CD4-positive, alpha-beta memory T cell (primary cell): Measurements from ENCODE around the gene DNAH3. TPM values are rescaled to one million over a fixed set of nuclear protein-coding genes. Genes with fewer than 3 reads are reported as not detected.

ENCODE experiments used
- CTCF ChIA-PET: fragments of 350-600 bp; sonication (Branson Sonifier 250); formaldehyde crosslinking; loops from one replicate; lab custom pipeline; 2021; ENCODE audit warnings: inconsistent platforms; ENCODE audit not compliant: partially characterized antibody; lab: Charles Lee
- POLR2A ChIA-PET: fragments of 350-600 bp; sonication (Branson Sonifier 250); formaldehyde crosslinking; loops from one replicate; lab custom pipeline; 2021; ENCODE audit not compliant: partially characterized antibody; lab: Charles Lee
- DNase-seq, 5 donors: peaks; one replicate each; pipeline versions ENCODE4 v3.0.0 to v3.0.0-alpha.2; 2020 to 2022; ENCODE audit warnings: mixed read lengths in 1 of 5
- H3K27ac ChIP-seq: one replicate; pipeline ENCODE4 v1.7.0; 2013; ENCODE audit warnings: low read depth, low read length
- H3K27me3 ChIP-seq: 2 replicates; pipeline ENCODE4 v1.7.0; 2013; ENCODE audit warnings: mild to moderate bottlenecking, low read length, moderate library complexity; ENCODE audit not compliant: insufficient read depth
- H3K36me3 ChIP-seq: 2 replicates; pipeline ENCODE4 v1.7.0; 2013; ENCODE audit warnings: mild to moderate bottlenecking, low read length, moderate library complexity; ENCODE audit not compliant: insufficient read depth
- H3K4me1 ChIP-seq: 2 replicates; pipeline ENCODE4 v1.7.0; 2013; ENCODE audit warnings: mild to moderate bottlenecking, low read length, moderate library complexity; ENCODE audit not compliant: insufficient read depth
- H3K4me3 ChIP-seq, 2 donors: one replicate each; pipeline ENCODE4 v1.7.0; 2013; ENCODE audit warnings: low read length in 2 of 2, mild to moderate bottlenecking in 1 of 2
- H3K9me3 ChIP-seq, 2 donors: one replicate each; pipeline ENCODE4 v1.7.0; 2013; ENCODE audit warnings: low read length in 2 of 2, control low read depth in 1 of 2; ENCODE audit not compliant: control insufficient read depth in 1 of 2
- H3K27ac Mint-ChIP-seq, 7 donors: one replicate each; pipeline ENCODE4 v1.8.0; 2020 to 2021; ENCODE audit warnings: mixed read lengths in 7 of 7, mild to moderate bottlenecking in 6 of 7, inconsistent platforms in 3 of 7, moderate library complexity in 3 of 7
- H3K27me3 Mint-ChIP-seq, 2 donors: one replicate each; pipeline ENCODE4 v1.8.0; 2020 to 2021; ENCODE audit warnings: mixed read lengths in 2 of 2
- H3K36me3 Mint-ChIP-seq, 2 donors: one replicate each; pipeline ENCODE4 v1.8.0; 2020 to 2021; ENCODE audit warnings: mixed read lengths in 2 of 2, inconsistent platforms in 1 of 2, mild to moderate bottlenecking in 1 of 2
- H3K4me1 Mint-ChIP-seq, 4 donors: one replicate each; pipeline ENCODE4 v1.8.0; 2020 to 2021; ENCODE audit warnings: mixed read lengths in 4 of 4, mild to moderate bottlenecking in 1 of 4
- H3K4me3 Mint-ChIP-seq, 8 donors: one replicate each; pipeline ENCODE4 v1.8.0; 2020 to 2021; ENCODE audit warnings: mixed read lengths in 8 of 8, mild to moderate bottlenecking in 7 of 8, moderate library complexity in 6 of 8, inconsistent platforms in 3 of 8
- H3K9me3 Mint-ChIP-seq, 8 donors: one replicate each; pipeline ENCODE4 v1.8.0; 2020 to 2021; ENCODE audit warnings: mixed read lengths in 8 of 8, mild to moderate bottlenecking in 5 of 8, inconsistent platforms in 3 of 8, moderate library complexity in 1 of 8
- intact Hi-C: fragments of 100-400 bp; cut with micrococcal nuclease; formaldehyde crosslinking; loops from one replicate; pipeline ENCODE4 v1.15.1; 2023
- polyA plus RNA-seq, 2 donors: library from polyadenylated mRNA; unstranded; fragments of 300-500 nt; fragmentation: Illumina TruSeq; gene quantifications; one replicate each; pipeline ENCODE4 v1.2.3, GENCODE V29; 2021
- total RNA-seq, 2 experiments: library from RNA; stranded (reverse); gene quantifications; one replicate each; pipeline ENCODE4 v1.2.3, GENCODE V29; 2021

The DNAH3 gene
- total and polyA plus RNA-seq, 4 experiments from 2014 or later, result not detected

GRCh38 chr16:21033704-21034103 lies 116.9 kb downstream of the DNAH3 start:
- no peaks in the 10 kb centered on the region for H3K4me1 Mint-ChIP-seq
- H3K27me3 Mint-ChIP-seq, result peaks cover 3 to 5% of the 10 kb centered on the region in 2 donors
- Histone ChIP-seq H3K9me3 (no peaks in the 10 kb centered on the region), H3K27me3 (no peaks in the 10 kb centered on the region), H3K4me1 (no peaks in the 10 kb centered on the region), H3K4me3 (no peak overlapping the region), H3K36me3 (no peaks in the 10 kb centered on the region), H3K27ac (no peak overlapping the region)
- no peaks in the 10 kb centered on the region for H3K9me3 Mint-ChIP-seq
- H3K36me3 Mint-ChIP-seq, result no peaks in the 10 kb centered on the region
- no peak overlapping the region for H3K27ac Mint-ChIP-seq
- ChIA-PET CTCF (no interaction called here), POLR2A (no interaction called here)
- intact Hi-C loops, result no loop called here
- no peak for DNase-seq
- H3K4me3 Mint-ChIP-seq, result no peak overlapping the region

GRCh38 chr16:21033264-21033663 lies 117.4 kb downstream of the DNAH3 start:
- no peaks in the 10 kb centered on the region for H3K4me1 ChIP-seq
- H3K27ac ChIP-seq, result no peak overlapping the region
- H3K27me3 ChIP-seq, result no peaks in the 10 kb centered on the region
- Mint-ChIP-seq H3K4me1 (no peaks in the 10 kb centered on the region), H3K27ac (no peak overlapping the region), H3K9me3 (no peaks in the 10 kb centered on the region), H3K4me3 (no peak overlapping the region), H3K27me3 (peaks cover 3 to 5% of the 10 kb centered on the region in 2 donors), H3K36me3 (no peaks in the 10 kb centered on the region)
- CTCF ChIA-PET, result no interaction called here
- no peaks in the 10 kb centered on the region for H3K36me3 ChIP-seq
- no peak overlapping the region for H3K4me3 ChIP-seq
- no peaks in the 10 kb centered on the region for H3K9me3 ChIP-seq
- intact Hi-C loops, result no loop called here
- DNase-seq, result no peak
- POLR2A ChIA-PET, result no interaction called here

DNA sequence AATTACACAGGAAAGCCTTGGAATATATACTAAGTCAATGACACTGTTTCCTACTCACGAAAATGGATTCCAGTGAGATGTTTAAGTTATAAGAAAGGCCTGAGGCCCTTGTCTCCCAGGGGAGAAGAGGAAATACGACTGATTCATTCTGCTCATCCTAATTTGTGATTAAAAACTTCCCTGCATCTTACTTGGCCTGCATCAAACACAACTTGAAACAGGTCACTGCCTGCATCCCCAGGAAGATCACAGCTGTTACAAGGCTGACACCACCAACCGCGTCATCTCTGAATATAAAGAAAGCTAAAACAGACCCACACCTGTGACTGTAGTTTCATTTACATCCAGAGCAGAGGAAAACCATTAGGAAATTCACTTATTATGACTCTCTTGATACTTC lies 121.9 kb downstream of the DNAH3 start:
- POLR2A ChIA-PET, result no interaction called here
- H3K4me1 ChIP-seq, result peaks cover 9% of the 10 kb centered on the region

DNA sequence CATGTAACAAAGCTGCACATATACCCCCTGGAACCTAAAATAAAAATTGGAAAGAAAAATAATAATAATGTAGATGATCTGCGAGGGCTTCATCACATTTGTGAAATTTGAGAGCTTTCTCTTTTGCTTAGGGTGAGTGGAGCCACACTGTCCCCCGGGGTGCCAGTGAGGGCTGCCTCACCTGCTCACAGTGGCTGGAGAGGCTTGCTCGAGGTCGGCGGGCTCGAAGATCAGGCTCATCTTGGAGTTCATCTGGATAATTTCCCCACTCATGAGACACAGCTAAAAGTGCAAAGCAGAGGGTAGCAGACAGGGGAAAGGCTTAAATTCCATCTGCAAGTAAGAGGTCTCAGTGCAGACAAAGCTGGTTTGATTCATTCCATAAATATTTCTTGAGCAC lies 123.8 kb downstream of the DNAH3 start:
- CTCF ChIA-PET, result no interaction called here
- Mint-ChIP-seq H3K9me3 (no peaks in the 10 kb centered on the region), H3K36me3 (no peaks in the 10 kb centered on the region), H3K27ac (no peak overlapping the region), H3K4me1 (peaks cover 5 to 16% (median 12%) of the 10 kb centered on the region in 4 donors), H3K27me3 (peaks cover 3 to 5% of the 10 kb centered on the region in 2 donors), H3K4me3 (no peak overlapping the region)
- no peak for DNase-seq
- H3K4me1 ChIP-seq, result peaks cover 16% of the 10 kb centered on the region
- no peak overlapping the region for H3K4me3 ChIP-seq
- H3K27ac ChIP-seq, result no peak overlapping the region
- POLR2A ChIA-PET, result no interaction called here
- H3K27me3 ChIP-seq, result no peaks in the 10 kb centered on the region
- no peaks in the 10 kb centered on the region for H3K9me3 ChIP-seq
- no peaks in the 10 kb centered on the region for H3K36me3 ChIP-seq
- intact Hi-C loops, result no loop called here

More for the DNA sequence above, 121.9 kb downstream of the DNAH3 start:
- Mint-ChIP-seq H3K27me3 (peaks cover 3 to 5% of the 10 kb centered on the region in 2 donors), H3K36me3 (no peaks in the 10 kb centered on the region), H3K4me1 (peaks cover 3 to 8% (median 5%) of the 10 kb centered on the region in 4 donors), H3K9me3 (no peaks in the 10 kb centered on the region), H3K4me3 (no peak overlapping the region), H3K27ac (no peak overlapping the region)
- H3K27ac ChIP-seq, result no peak overlapping the region
- no peaks in the 10 kb centered on the region for H3K36me3 ChIP-seq
- intact Hi-C loops, result no loop called here
- H3K27me3 ChIP-seq, result no peaks in the 10 kb centered on the region
- CTCF ChIA-PET, result no interaction called here
- H3K9me3 ChIP-seq, result no peaks in the 10 kb centered on the region
- no peak for DNase-seq
- H3K4me3 ChIP-seq, result no peak overlapping the region

DNA sequence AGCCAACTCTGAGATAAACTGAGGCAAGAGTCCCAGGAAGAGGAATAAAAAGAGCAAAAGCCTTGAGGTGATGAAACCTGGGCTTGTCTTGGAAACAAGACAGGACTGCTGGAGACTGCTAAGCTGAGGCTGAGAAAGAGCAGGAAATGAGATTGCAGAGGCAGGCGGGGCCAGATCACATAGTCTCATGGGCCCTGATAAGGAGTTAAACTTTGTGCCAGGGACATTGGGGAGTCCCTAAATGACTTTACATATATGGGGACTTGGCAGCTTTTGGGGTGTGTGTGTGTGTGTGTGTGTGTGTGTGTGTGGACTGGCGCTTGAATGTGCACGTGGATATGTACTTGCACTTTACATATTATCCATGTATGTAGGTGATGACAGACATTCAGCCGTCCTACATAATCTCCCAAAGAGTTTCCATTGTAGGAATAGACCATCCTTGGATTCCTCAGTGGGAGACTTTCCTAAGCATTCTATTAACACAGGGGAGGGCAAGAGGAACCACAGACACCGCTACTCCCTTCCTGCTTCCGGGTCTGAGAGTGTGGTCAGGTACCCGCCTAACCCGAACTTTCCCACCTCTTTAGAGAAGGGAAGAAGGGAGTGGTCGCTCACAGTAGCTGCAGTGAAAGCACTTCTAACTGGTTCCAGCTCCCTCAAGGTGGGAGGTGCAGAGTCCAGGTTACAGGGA lies 127.0 kb downstream of the DNAH3 start:
- CTCF ChIA-PET, result no interaction called here
- H3K9me3 Mint-ChIP-seq, result no peaks in the 10 kb centered on the region
- Histone ChIP-seq H3K4me3 (no peak overlapping the region), H3K9me3 (no peaks in the 10 kb centered on the region), H3K4me1 (peaks cover 16% of the 10 kb centered on the region), H3K27ac (no peak overlapping the region), H3K27me3 (no peaks in the 10 kb centered on the region), H3K36me3 (no peaks in the 10 kb centered on the region)
- H3K27ac Mint-ChIP-seq, result peak overlapping the region in 3 of 7 donors; percentile 20 to 55 (median 37)
- peaks cover 5 to 16% (median 12%) of the 10 kb centered on the region in 4 donors for H3K4me1 Mint-ChIP-seq
- no peaks in the 10 kb centered on the region for H3K36me3 Mint-ChIP-seq
- H3K4me3 Mint-ChIP-seq, result peak overlapping the region in 5 of 8 donors; percentile 4 to 68 (median 35)
- intact Hi-C loops, result no loop called here
- DNase-seq, result peak in 2 of 5 donors; percentile 1 to 3
- H3K27me3 Mint-ChIP-seq, result peaks cover 0 to 3% of the 10 kb centered on the region in 2 donors
- POLR2A ChIA-PET, result no interaction called here

- H3K27ac Mint-ChIP-seq, result no peak overlapping the region
- Histone ChIP-seq H3K9me3 (no peaks in the 10 kb centered on the region), H3K27me3 (no peaks in the 10 kb centered on the region), H3K27ac (no peak overlapping the region), H3K4me1 (peaks cover 16% of the 10 kb centered on the region), H3K36me3 (no peaks in the 10 kb centered on the region), H3K4me3 (no peak overlapping the region)
- ChIA-PET POLR2A (no interaction called here), CTCF (no interaction called here)
- no peaks in the 10 kb centered on the region for H3K36me3 Mint-ChIP-seq
- no peaks in the 10 kb centered on the region for H3K9me3 Mint-ChIP-seq
- intact Hi-C loops, result no loop called here
- H3K4me3 Mint-ChIP-seq, result no peak overlapping the region
- no peak for DNase-seq
- H3K27me3 Mint-ChIP-seq, result no peaks in the 10 kb centered on the region
- peaks cover 5 to 16% (median 12%) of the 10 kb centered on the region in 4 donors for H3K4me1 Mint-ChIP-seq
These were observed 129.3 kb downstream of the DNAH3 start for GRCh38 chr16:21021316-21021715.

DNA sequence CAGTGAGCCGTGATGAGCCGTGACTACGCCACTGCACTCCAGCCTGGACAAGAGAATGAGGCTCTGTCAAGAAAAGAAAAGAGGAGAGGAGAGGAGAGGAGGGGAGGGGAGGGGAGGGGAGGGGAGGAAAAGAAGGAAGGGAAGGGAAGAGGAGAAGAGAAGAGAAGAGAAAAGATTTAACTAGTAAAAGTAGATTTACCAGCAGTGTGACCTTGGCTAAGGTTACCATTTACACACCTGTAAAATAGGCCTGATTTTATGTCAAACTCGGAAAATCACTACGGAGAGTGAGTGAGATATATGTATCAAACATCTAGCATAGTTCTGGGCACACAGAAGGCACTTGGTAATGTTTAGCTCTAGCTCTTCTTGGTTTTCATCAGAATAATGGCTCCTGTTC lies 140.8 kb downstream of the DNAH3 start:
- Histone ChIP-seq H3K4me1 (no peaks in the 10 kb centered on the region), H3K4me3 (no peak overlapping the region), H3K27ac (no peak overlapping the region), H3K27me3 (peaks cover 6% of the 10 kb centered on the region), H3K36me3 (no peaks in the 10 kb centered on the region), H3K9me3 (no peaks in the 10 kb centered on the region)
- no peak overlapping the region for H3K4me3 Mint-ChIP-seq
- H3K9me3 Mint-ChIP-seq, result peaks cover 3 to 13% (median 9%) of the 10 kb centered on the region in 8 donors
- no peak for DNase-seq
- intact Hi-C loops, result loop anchor here (10.0 kb wide), 1 partner anchor 155 kb away; no protein-coding TSS in a partner anchor
- no peaks in the 10 kb centered on the region for H3K36me3 Mint-ChIP-seq
- peaks cover 10 to 14% of the 10 kb centered on the region in 2 donors for H3K27me3 Mint-ChIP-seq
- H3K4me1 Mint-ChIP-seq, result no peaks in the 10 kb centered on the region
- POLR2A ChIA-PET, result no interaction called here
- H3K27ac Mint-ChIP-seq, result no peak overlapping the region
- CTCF ChIA-PET, result no interaction called here
